H1 (cell line): ENCODE results near the gene TOMM34. TPM values are rescaled to one million over a fixed set of nuclear protein-coding genes. Genes with fewer than 3 reads are reported as not detected.

Experiments used
- CTCF ChIA-PET: fragments of 300-600 bp; sonication (Branson Sonifier 250); formaldehyde crosslinking; loops from one replicate; lab custom pipeline; 2021; ENCODE audit not compliant: partially characterized antibody; lab: Charles Lee
- POLR2A ChIA-PET: fragments of 300-600 bp; sonication (Branson Sonifier 250); formaldehyde crosslinking; loops from one replicate; lab custom pipeline; 2021; ENCODE audit warnings: inconsistent platforms; ENCODE audit not compliant: partially characterized antibody; lab: Charles Lee
- DNase-seq, 2 experiments: peaks; one replicate each; pipeline versions ENCODE4 v3.0.0 to v3.0.0-alpha.2; 2010 to 2022; ENCODE audit warnings: low spot score in 2 of 2, low read depth in 1 of 2, mixed read lengths in 1 of 2
- FAIRE-seq: peaks from 2 replicates; lab custom pipeline; 2011; peaks lifted over from hg19 to GRCh38; lab: Jason Lieb, UNC
- H2AFZ ChIP-seq: 2 replicates; pipeline ENCODE4 v1.8.1; 2012; ENCODE audit warnings: low read length, inconsistent platforms
- H2AK5ac ChIP-seq: 2 replicates; pipeline ENCODE4 v1.6.1; 2013; ENCODE audit warnings: low read depth, low read length
- H2BK120ac ChIP-seq: replicated peaks from 2 replicates; pipeline ENCODE3; 2013; ENCODE audit warnings: low read depth, low read length, inconsistent platforms
- H2BK12ac ChIP-seq: 2 replicates; pipeline ENCODE4 v1.6.1; 2013; ENCODE audit warnings: low read depth, low read length
- H2BK15ac ChIP-seq: 2 replicates; pipeline ENCODE4 v1.6.1; 2013; ENCODE audit warnings: low read length
- H2BK20ac ChIP-seq: 2 replicates; pipeline ENCODE4 v1.6.1; 2013; ENCODE audit warnings: low read length
- H2BK5ac ChIP-seq: 2 replicates; pipeline ENCODE4 v1.6.1; 2013; ENCODE audit warnings: low read depth, low read length
- H3K14ac ChIP-seq: 2 replicates; pipeline ENCODE4 v1.6.1; 2013; ENCODE audit warnings: inconsistent platforms; ENCODE audit not compliant: insufficient read length
- H3K18ac ChIP-seq: 2 replicates; pipeline ENCODE4 v1.6.1; 2013; ENCODE audit warnings: low read length; ENCODE audit errors: extremely low read depth
- H3K23ac ChIP-seq: 2 replicates; pipeline ENCODE4 v1.6.1; 2013; ENCODE audit warnings: inconsistent platforms; ENCODE audit not compliant: insufficient read length
- H3K23me2 ChIP-seq: 2 replicates; pipeline ENCODE4 v1.6.1; 2013; ENCODE audit warnings: low read depth, low read length
- H3K27ac ChIP-seq: 2 replicates; pipeline ENCODE4 v1.6.1; 2011; ENCODE audit warnings: low read depth, low read length, inconsistent platforms
- H3K27me3 ChIP-seq, 4 experiments: replicated peaks in 1 of 4; 1 replicate in 1 of 4; 2 replicates in 3 of 4; pipeline versions ENCODE4 v1.6.1 to v1.8.1; 2011 to 2013; ENCODE audit warnings: low read length in 3 of 4, mild to moderate bottlenecking in 3 of 4, inconsistent platforms in 2 of 4, mixed read lengths in 2 of 4, moderate library complexity in 1 of 4; ENCODE audit not compliant: control insufficient read depth in 3 of 4, insufficient read depth in 3 of 4; ENCODE audit errors: extremely low read depth in 1 of 4
- H3K36me3 ChIP-seq, 4 experiments: 2 replicates each; pipeline versions ENCODE4 v1.6.1 to v1.8.1; 2011 to 2013; ENCODE audit warnings: mild to moderate bottlenecking in 4 of 4, low read length in 3 of 4, moderate library complexity in 2 of 4, control low read depth in 1 of 4, inconsistent platforms in 1 of 4; ENCODE audit not compliant: insufficient read depth in 4 of 4, control insufficient read depth in 2 of 4
- H3K4ac ChIP-seq: replicated peaks from 2 replicates; pipeline ENCODE3; 2013; ENCODE audit warnings: low read length, low read depth, mixed read lengths, inconsistent platforms; ENCODE audit not compliant: insufficient read length
- H3K4me1 ChIP-seq, 4 experiments: replicated peaks in 1 of 4; 1 replicate in 1 of 4; 2 replicates in 3 of 4; pipeline versions ENCODE4 v1.6.1 to v1.8.1; 2011 to 2013; ENCODE audit warnings: low read length in 3 of 4, inconsistent platforms in 2 of 4, mixed read lengths in 1 of 4; ENCODE audit not compliant: insufficient read depth in 4 of 4, control insufficient read depth in 3 of 4
- H3K4me2 ChIP-seq, 2 experiments: 2 replicates each; pipeline versions ENCODE4 v1.6.1 to v1.8.1; 2011 to 2013; ENCODE audit warnings: low read depth in 2 of 2, low read length in 2 of 2, control low read depth in 1 of 2, inconsistent platforms in 1 of 2, mild to moderate bottlenecking in 1 of 2; ENCODE audit not compliant: insufficient read depth in 1 of 2
- H3K4me3 ChIP-seq, 4 experiments: fragments of 200-600, 300-600 bp in 1 of 4; sonication (generic), shearing (Covaris generic), sonication (Bioruptor Twin) in 1 of 4; 2 replicates each; pipeline versions ENCODE4 v1.5.1 to v1.8.1; 2011 to 2016; ENCODE audit warnings: low read length in 4 of 4, low read depth in 3 of 4, control low read depth in 2 of 4, inconsistent platforms in 2 of 4, mild to moderate bottlenecking in 2 of 4, mixed read lengths in 1 of 4, moderate library complexity in 1 of 4; ENCODE audit not compliant: insufficient read depth in 2 of 4; ENCODE audit errors: extremely low read depth in 1 of 4
- H3K56ac ChIP-seq: replicated peaks from 2 replicates; pipeline ENCODE3; 2013; ENCODE audit warnings: low read depth, mild to moderate bottlenecking, mixed read lengths, low read length, inconsistent platforms; ENCODE audit not compliant: insufficient read length
- H3K79me1 ChIP-seq: 2 replicates; pipeline ENCODE4 v1.6.1; 2013; ENCODE audit warnings: low read depth, low read length, control low read depth
- H3K79me2 ChIP-seq, 2 experiments: 2 replicates each; pipeline versions ENCODE4 v1.6.1 to v1.8.1; 2012 to 2013; ENCODE audit warnings: low read length in 2 of 2, mild to moderate bottlenecking in 2 of 2, inconsistent platforms in 1 of 2; ENCODE audit not compliant: insufficient read depth in 2 of 2, control insufficient read depth in 1 of 2
- H3K9ac ChIP-seq, 4 experiments: replicated peaks in 1 of 4; 1 replicate in 1 of 4; 2 replicates in 3 of 4; pipeline versions ENCODE4 v1.6.1 to v1.8.1; 2011 to 2013; ENCODE audit warnings: low read depth in 3 of 4, low read length in 3 of 4, control low read depth in 2 of 4, mild to moderate bottlenecking in 2 of 4, moderate library complexity in 2 of 4, inconsistent platforms in 1 of 4; ENCODE audit errors: extremely low read depth in 1 of 4
- H3K9me3 ChIP-seq, 2 experiments: 2 replicates each; pipeline versions ENCODE4 v1.6.1 to v1.8.1; 2012 to 2013; ENCODE audit warnings: mild to moderate bottlenecking in 2 of 2, moderate library complexity in 2 of 2, control low read depth in 1 of 2, inconsistent platforms in 1 of 2, low read depth in 1 of 2, low read length in 1 of 2, mixed read lengths in 1 of 2; ENCODE audit not compliant: insufficient read depth in 2 of 2
- H4K20me1 ChIP-seq, 2 experiments: replicated peaks in 1 of 2; 2 replicates each; pipeline versions ENCODE3 to v1.8.1; 2011 to 2013; ENCODE audit warnings: inconsistent platforms in 2 of 2, low read length in 2 of 2, mild to moderate bottlenecking in 1 of 2; ENCODE audit not compliant: insufficient read depth in 2 of 2, control insufficient read depth in 1 of 2
- H4K5ac ChIP-seq: 2 replicates; pipeline ENCODE4 v1.6.1; 2013; ENCODE audit warnings: low read length, low read depth, mixed read lengths, inconsistent platforms; ENCODE audit not compliant: insufficient read length
- H4K8ac ChIP-seq: 2 replicates; pipeline ENCODE4 v1.8.0; 2013; ENCODE audit warnings: mild to moderate bottlenecking, moderate library complexity, low read length, inconsistent platforms; ENCODE audit not compliant: insufficient read depth; ENCODE audit errors: extremely low read depth
- H4K91ac ChIP-seq: replicated peaks from 2 replicates; pipeline ENCODE3; 2013; ENCODE audit warnings: low read length, mixed read lengths, inconsistent platforms; ENCODE audit not compliant: insufficient read length
- BACH1 ChIP-seq: IDR thresholded peaks from 2 replicates; pipeline ENCODE4 v1.6.1; 2012; ENCODE audit warnings: low read length, improper control_type of control experiment
- CBX8 ChIP-seq: fragments of 300-800, 300-1000 bp; sonication (generic); IDR thresholded peaks from 2 replicates; pipeline ENCODE4 v1.7.1; 2016; ENCODE audit warnings: low read depth, low read length, borderline replicate concordance
- CREB1 ChIP-seq: IDR thresholded peaks from 2 replicates; pipeline ENCODE4 v1.6.1; 2012; ENCODE audit warnings: inconsistent platforms
- PHF8 ChIP-seq: fragments of 200-600 bp; sonication (generic); conservative IDR thresholded peaks from 2 replicates; pipeline ENCODE4 v1.7.1; 2012; ENCODE audit warnings: low read depth, mild to moderate bottlenecking, inconsistent platforms, low read length, moderate library complexity
- POLR2AphosphoS5 ChIP-seq: IDR thresholded peaks from 2 replicates; pipeline ENCODE4 v1.6.1; 2011; ENCODE audit warnings: low read depth, low read length
- RAD21 ChIP-seq, 2 experiments: IDR thresholded peaks in 1 of 2; conservative IDR thresholded peaks in 1 of 2; 2 replicates each; pipeline ENCODE4 v1.6.1; 2011; ENCODE audit warnings: low read depth in 2 of 2, low read length in 2 of 2, improper control_type of control experiment in 1 of 2, inconsistent platforms in 1 of 2, mild to moderate bottlenecking in 1 of 2, moderate library complexity in 1 of 2
- RBBP5 ChIP-seq: IDR thresholded peaks from 2 replicates; pipeline ENCODE4 v1.7.1; 2012; ENCODE audit warnings: low read depth, mild to moderate bottlenecking, inconsistent platforms, low read length, moderate library complexity, borderline replicate concordance
- SAP30 ChIP-seq: fragments of 300-600 bp; sonication (generic); IDR thresholded peaks from 2 replicates; pipeline ENCODE4 v1.7.1; 2012; ENCODE audit warnings: low read length, moderate library complexity, mild to moderate bottlenecking, inconsistent platforms; ENCODE audit not compliant: insufficient read depth, insufficient replicate concordance
- SIRT6 ChIP-seq: IDR thresholded peaks from one replicate; pipeline ENCODE4 v1.7.1; 2012; ENCODE audit warnings: low read length, inconsistent platforms
- TAF1 ChIP-seq: IDR thresholded peaks from 2 replicates; pipeline ENCODE4 v1.6.1; 2011; ENCODE audit warnings: mild to moderate bottlenecking, low read depth, low read length
- TBP ChIP-seq: IDR thresholded peaks from 2 replicates; pipeline ENCODE4 v1.6.1; 2011; ENCODE audit warnings: low read depth, low read length, improper control_type of control experiment
- YY1 ChIP-seq: IDR thresholded peaks from 2 replicates; pipeline ENCODE4 v1.6.1; 2011; ENCODE audit warnings: low read depth, mild to moderate bottlenecking, low read length
- polyA plus RNA-seq, 7 experiments: library from polyadenylated mRNA; depleted of rRNA in 3 of 7; stranded (reverse) in 5 of 7; unstranded in 2 of 7; fragments of >200 nt in 5 of 7; fragments of 200-250 nt in 2 of 7; gene quantifications; 1 replicate in 5 of 7; 2 replicates in 1 of 7; 4 replicates in 1 of 7; pipeline versions ENCODE4 v1.2.1 to v1.2.3, GENCODE V29; 2011 to 2013; ENCODE audit warnings: missing spikeins in 2 of 7, mixed read lengths in 2 of 7
- total RNA-seq: library from RNA; stranded (reverse); fragmentation: NEBNext Ultra II Directional; extraction: Animal tissue kit (Norgen Biotek cat#: 25700); gene quantifications from 2 replicates; pipeline ENCODE4 v1.2.1, GENCODE V29; 2021
- TF ChIP-seq, protein P1 (sequence below), 3 experiments: IDR thresholded peaks; 1 replicate in 2 of 3; 2 replicates in 1 of 3; pipeline versions ENCODE4 v1.5.1 to v1.6.1; 2011; ENCODE audit warnings: low read length in 3 of 3, mild to moderate bottlenecking in 3 of 3, inconsistent platforms in 2 of 3, low read depth in 1 of 3, moderate library complexity in 1 of 3; ENCODE audit not compliant: insufficient read depth in 1 of 3; ENCODE audit errors: control extremely low read depth in 1 of 3

TOMM34 gene
- total and polyA plus RNA-seq, 2 of the 8 experiments (the other 6 are each of a cell fraction or from before 2014, with no cell fraction given): 32.1 to 35.1 TPM

DNA sequence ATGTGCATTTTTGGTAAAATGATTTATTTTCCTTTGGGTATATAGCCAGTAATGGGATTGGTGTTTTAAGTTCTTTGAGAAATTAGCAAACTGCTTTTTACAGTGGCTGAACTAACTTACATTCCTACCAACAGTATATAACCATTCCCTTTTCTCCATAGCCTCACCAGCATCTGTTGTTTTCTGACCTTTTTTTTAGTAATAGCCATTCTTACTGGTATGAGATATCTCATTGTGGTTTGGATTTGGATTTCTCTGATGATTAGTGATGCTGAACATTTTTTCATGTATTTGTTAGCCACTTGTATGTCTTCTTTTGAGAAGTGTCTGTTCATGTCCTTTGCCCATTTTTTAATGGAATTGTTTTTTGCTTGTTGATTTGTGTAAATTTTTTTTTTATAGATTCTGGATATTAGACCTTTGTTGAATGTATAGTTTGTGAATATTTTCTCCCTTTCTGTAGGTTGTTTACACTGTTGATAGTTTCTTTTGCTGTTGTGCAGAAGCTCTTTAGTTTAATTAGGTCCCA is 48.4 kb upstream of the TOMM34 start:
- Histone ChIP-seq H2BK5ac (no peak overlapping the region), H3K4me3 (no peak overlapping the region), H4K91ac (no peak overlapping the region), H4K8ac (no peak overlapping the region), H3K23ac (no peak overlapping the region), H3K18ac (no peak overlapping the region), H3K36me3 (peaks cover 0 to 3% (median 0%) of the 10 kb centered on the region in 4 experiments; a peak in 3 of 8 replicates), H4K5ac (no peak overlapping the region), H3K4me2 (no peak overlapping the region), H3K79me2 (no peaks in the 10 kb centered on the region), H2AK5ac (no peak overlapping the region), H2BK15ac (no peak overlapping the region), H3K23me2 (no peaks in the 10 kb centered on the region), H2BK120ac (no peak overlapping the region), H3K79me1 (no peaks in the 10 kb centered on the region), H3K27ac (no peak overlapping the region), H2BK20ac (no peak overlapping the region), H3K9ac (no peak overlapping the region), H3K4ac (no peak overlapping the region), H4K20me1 (no peaks in the 10 kb centered on the region), H3K14ac (no peak overlapping the region), H2BK12ac (no peak overlapping the region), H2AFZ (no peak overlapping the region), H3K9me3 (no peaks in the 10 kb centered on the region), H3K27me3 (no peaks in the 10 kb centered on the region), H3K56ac (no peak overlapping the region), H3K4me1 (no peaks in the 10 kb centered on the region)
- DNase-seq: no peak
- no peak for FAIRE-seq
- CTCF ChIA-PET: no interaction called here
- POLR2A ChIA-PET: no interaction called here
- no peak for TF ChIP-seq CREB1
- no peak for TF ChIP-seq BACH1
- no peak for TF ChIP-seq YY1
- TF ChIP-seq POLR2AphosphoS5: no peak
- no peak for TF ChIP-seq SAP30
- TF ChIP-seq TAF1: no peak
- TF ChIP-seq, protein P1, sequence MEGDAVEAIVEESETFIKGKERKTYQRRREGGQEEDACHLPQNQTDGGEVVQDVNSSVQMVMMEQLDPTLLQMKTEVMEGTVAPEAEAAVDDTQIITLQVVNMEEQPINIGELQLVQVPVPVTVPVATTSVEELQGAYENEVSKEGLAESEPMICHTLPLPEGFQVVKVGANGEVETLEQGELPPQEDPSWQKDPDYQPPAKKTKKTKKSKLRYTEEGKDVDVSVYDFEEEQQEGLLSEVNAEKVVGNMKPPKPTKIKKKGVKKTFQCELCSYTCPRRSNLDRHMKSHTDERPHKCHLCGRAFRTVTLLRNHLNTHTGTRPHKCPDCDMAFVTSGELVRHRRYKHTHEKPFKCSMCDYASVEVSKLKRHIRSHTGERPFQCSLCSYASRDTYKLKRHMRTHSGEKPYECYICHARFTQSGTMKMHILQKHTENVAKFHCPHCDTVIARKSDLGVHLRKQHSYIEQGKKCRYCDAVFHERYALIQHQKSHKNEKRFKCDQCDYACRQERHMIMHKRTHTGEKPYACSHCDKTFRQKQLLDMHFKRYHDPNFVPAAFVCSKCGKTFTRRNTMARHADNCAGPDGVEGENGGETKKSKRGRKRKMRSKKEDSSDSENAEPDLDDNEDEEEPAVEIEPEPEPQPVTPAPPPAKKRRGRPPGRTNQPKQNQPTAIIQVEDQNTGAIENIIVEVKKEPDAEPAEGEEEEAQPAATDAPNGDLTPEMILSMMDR (IDR thresholded peaks at IDR 0.05; ENCODE audit: control extremely low read depth in 1 of 3, insufficient read depth in 1 of 3, low read depth in 1 of 3, low read length in 3 of 3): no peak
- TF ChIP-seq RAD21 (IDR thresholded peaks at IDR 0.05 in 1 of 2, conservative IDR thresholded peaks at IDR 0.05 in 1 of 2; ENCODE audit: low read depth in 2 of 2, low read length in 2 of 2): no peak
- no peak for TF ChIP-seq CBX8
- no peak for TF ChIP-seq TBP
- TF ChIP-seq PHF8: no peak
- TF ChIP-seq RBBP5: no peak
- no peak for TF ChIP-seq SIRT6
